HepG2 (cell line): Measurements from ENCODE around the gene MST1. TPM values are rescaled to one million over a fixed set of nuclear protein-coding genes. Genes with fewer than 3 reads are reported as not detected.
A peak's percentile ranks its signal among the peaks of the same experiment; 100 is the strongest.

Experiments
- AHR ChIP-seq: IDR thresholded peaks from 2 replicates; pipeline ENCODE4 v1.6.1; 2018; ENCODE audit warnings: missing genetic modification reagents, missing compliant biosample characterization
- GZF1 ChIP-seq: sonication (generic); formaldehyde crosslinking; IDR thresholded peaks from 2 replicates; pipeline ENCODE4 v1.5.1; 2020; ENCODE audit warnings: mild to moderate bottlenecking, missing genetic modification reagents
- HIVEP1 ChIP-seq: sonication (generic); formaldehyde crosslinking; IDR thresholded peaks from 2 replicates; pipeline ENCODE4 v1.4.0; 2020; ENCODE audit warnings: mild to moderate bottlenecking, missing genetic modification reagents
- KDM2A ChIP-seq: sonication (generic); formaldehyde crosslinking; IDR thresholded peaks from 2 replicates; pipeline ENCODE4 v1.4.0; 2020; ENCODE audit warnings: low read depth, missing genetic modification reagents, borderline replicate concordance
- KLF16 ChIP-seq, 2 experiments: sonication (generic) in 1 of 2; formaldehyde crosslinking in 1 of 2; IDR thresholded peaks; 2 replicates each; pipeline versions ENCODE4 v1.6.1 to v1.8.0; 2016 to 2023; ENCODE audit warnings: missing genetic modification reagents in 2 of 2, missing compliant biosample characterization in 1 of 2
- NCOA1 ChIP-seq: sonication (generic); formaldehyde crosslinking; IDR thresholded peaks from 2 replicates; pipeline ENCODE4 v1.9.0; 2021; ENCODE audit warnings: missing genetic modification reagents
- ONECUT2 ChIP-seq: sonication (generic); formaldehyde crosslinking; IDR thresholded peaks from 2 replicates; pipeline ENCODE4 v1.4.0; 2020; ENCODE audit warnings: missing genetic modification reagents
- RBFOX2 ChIP-seq: fragments of 200-400 bp; formaldehyde crosslinking; IDR thresholded peaks from 2 replicates; pipeline ENCODE4 v1.6.1; 2017; ENCODE audit warnings: low read depth, mild to moderate bottlenecking, low read length
- RFX1 ChIP-seq: fragments of 450-650 bp; IDR thresholded peaks from 2 replicates; pipeline ENCODE4 v1.6.1; 2017
- ZNF224 ChIP-seq: sonication (generic); formaldehyde crosslinking; IDR thresholded peaks from 2 replicates; pipeline ENCODE4 v1.5.0; 2020; ENCODE audit warnings: mild to moderate bottlenecking, missing genetic modification reagents
- ZNF263 ChIP-seq: sonication (generic); formaldehyde crosslinking; IDR thresholded peaks from 2 replicates; pipeline ENCODE4 v1.4.0; 2020; ENCODE audit warnings: missing genetic modification reagents
- ZNF282 ChIP-seq: fragments of 450-650 bp; IDR thresholded peaks from 2 replicates; pipeline ENCODE4 v1.6.1; 2018; ENCODE audit not compliant: partially characterized antibody
- ZNF607 ChIP-seq: sonication (generic); formaldehyde crosslinking; IDR thresholded peaks from 2 replicates; pipeline ENCODE4 v1.5.1; 2020; ENCODE audit warnings: missing genetic modification reagents, mild to moderate bottlenecking, borderline replicate concordance
- ZNF713 ChIP-seq: sonication (generic); formaldehyde crosslinking; IDR thresholded peaks from 2 replicates; pipeline ENCODE4 v1.4.0; 2020; ENCODE audit warnings: mild to moderate bottlenecking, missing genetic modification reagents
- ZNF773 ChIP-seq: sonication (generic); formaldehyde crosslinking; IDR thresholded peaks from 2 replicates; pipeline ENCODE4 v1.4.0; 2020; ENCODE audit warnings: missing genetic modification reagents, borderline replicate concordance
- polyA plus RNA-seq, 8 experiments: library from polyadenylated mRNA; depleted of rRNA in 3 of 8; stranded (reverse) in 7 of 8; unstranded in 1 of 8; fragments of >200 nt; fragmentation: Illumina TruSeq in 4 of 8; extraction: Trizol in 4 of 8; gene quantifications; 2 replicates each; pipeline versions ENCODE4 v1.2.1 to v1.2.3, GENCODE V29; 2011 to 2016; ENCODE audit warnings: low read depth in 4 of 8, missing spikeins in 1 of 8, mixed read lengths in 1 of 8; ENCODE audit not compliant: insufficient read depth in 1 of 8
- total RNA-seq, 5 experiments: library from RNA; depleted of rRNA; stranded (reverse); fragments of >200 nt; fragmentation: Illumina TruSeq; extraction: Trizol; gene quantifications; 2 replicates each; pipeline ENCODE4 v1.2.3, GENCODE V29; 2016; ENCODE audit warnings: low read depth in 1 of 5
- TF ChIP-seq, protein P1 (sequence below): sonication (generic); formaldehyde crosslinking; IDR thresholded peaks from 2 replicates; pipeline ENCODE4 v1.4.0; 2020; ENCODE audit warnings: missing genetic modification reagents
- TF ChIP-seq, protein P2 (sequence below): IDR thresholded peaks from 2 replicates; pipeline ENCODE4 v1.6.1; 2016; ENCODE audit warnings: mild to moderate bottlenecking, missing biosample characterization, missing genetic modification reagents
- TF ChIP-seq, protein P3 (sequence below): sonication (generic); formaldehyde crosslinking; IDR thresholded peaks from 2 replicates; pipeline ENCODE4 v1.4.0; 2020; ENCODE audit warnings: mild to moderate bottlenecking, missing genetic modification reagents

Gene MST1
- total and polyA plus RNA-seq, 2 of the 13 experiments (the other 11 are each of a cell fraction or from before 2014, with no cell fraction given), result 189 to 452 TPM

DNA sequence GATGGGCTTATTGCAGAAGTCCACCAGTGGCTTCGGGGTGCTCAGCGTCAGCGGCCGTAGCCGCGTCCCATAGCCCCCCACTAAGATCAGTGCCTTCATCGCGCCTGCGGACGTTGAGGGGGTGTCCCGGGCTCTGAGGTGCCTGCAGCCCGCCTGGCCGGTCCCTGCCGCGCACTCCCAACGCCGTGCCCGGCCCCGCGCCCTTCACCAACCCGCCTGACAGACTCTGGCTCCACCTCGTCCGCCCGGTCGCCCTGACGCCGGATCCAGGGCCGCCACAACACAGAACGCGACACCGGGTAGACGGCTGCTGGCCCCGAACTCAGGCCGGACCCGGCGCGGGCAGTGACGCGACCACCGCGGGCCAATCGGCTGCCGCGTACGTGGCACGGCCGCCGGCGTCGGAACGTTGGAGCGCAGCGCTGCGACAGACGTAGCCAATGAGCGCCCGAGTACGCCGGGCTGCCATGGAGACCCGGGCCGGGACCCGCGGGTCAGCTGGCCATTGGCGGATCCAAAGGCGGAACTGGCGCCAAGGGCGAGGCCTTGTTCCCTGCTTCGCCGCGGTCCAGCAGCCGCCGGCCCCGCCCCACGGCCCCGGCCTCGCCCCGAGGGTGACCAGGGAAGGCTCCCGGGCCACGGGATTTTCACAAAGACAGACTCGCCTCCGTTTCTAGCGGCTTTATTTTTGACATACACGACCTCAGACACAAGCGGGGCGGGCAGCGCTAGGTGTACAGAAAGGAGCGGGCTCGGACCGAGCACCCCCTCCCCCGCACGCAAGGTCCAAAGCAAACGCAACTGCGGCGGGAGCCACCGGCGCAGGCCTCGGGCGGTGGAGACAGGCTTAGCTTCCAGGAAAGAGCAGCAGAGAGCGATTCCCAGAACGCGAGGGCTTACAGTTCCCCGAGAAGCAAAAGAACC, 34.6 kb upstream of the MST1 start, which contains the start of gene GMPPB (continued):
- TF ChIP-seq, protein P1, sequence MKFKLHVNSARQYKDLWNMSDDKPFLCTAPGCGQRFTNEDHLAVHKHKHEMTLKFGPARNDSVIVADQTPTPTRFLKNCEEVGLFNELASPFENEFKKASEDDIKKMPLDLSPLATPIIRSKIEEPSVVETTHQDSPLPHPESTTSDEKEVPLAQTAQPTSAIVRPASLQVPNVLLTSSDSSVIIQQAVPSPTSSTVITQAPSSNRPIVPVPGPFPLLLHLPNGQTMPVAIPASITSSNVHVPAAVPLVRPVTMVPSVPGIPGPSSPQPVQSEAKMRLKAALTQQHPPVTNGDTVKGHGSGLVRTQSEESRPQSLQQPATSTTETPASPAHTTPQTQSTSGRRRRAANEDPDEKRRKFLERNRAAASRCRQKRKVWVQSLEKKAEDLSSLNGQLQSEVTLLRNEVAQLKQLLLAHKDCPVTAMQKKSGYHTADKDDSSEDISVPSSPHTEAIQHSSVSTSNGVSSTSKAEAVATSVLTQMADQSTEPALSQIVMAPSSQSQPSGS (CRISPR knock-in tag), result peak; percentile 69; the same call in 1 of the 2 replicates
- TF ChIP-seq, protein P2, sequence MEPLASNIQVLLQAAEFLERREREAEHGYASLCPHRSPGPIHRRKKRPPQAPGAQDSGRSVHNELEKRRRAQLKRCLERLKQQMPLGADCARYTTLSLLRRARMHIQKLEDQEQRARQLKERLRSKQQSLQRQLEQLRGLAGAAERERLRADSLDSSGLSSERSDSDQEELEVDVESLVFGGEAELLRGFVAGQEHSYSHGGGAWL (CRISPR knock-in tag), result peak; percentile 72; the same call in 1 of the 2 replicates
- TF ChIP-seq ZNF713 (CRISPR knock-in tag) (peak; percentile 38; the same call in 1 of the 2 replicates), RFX1 (peak; percentile 91), ZNF607 (CRISPR knock-in tag) (peak; percentile 79), ZNF263 (CRISPR knock-in tag) (no peak), GZF1 (CRISPR knock-in tag) (no peak), AHR (CRISPR knock-in tag) (0 out of 2 replicates have a peak, but pooled peaks have one; percentile 17), RBFOX2 (peak; percentile 84), ZNF773 (no peak), NCOA1 (no peak), ZNF224 (CRISPR knock-in tag) (0 out of 2 replicates have a peak, but pooled peaks have one; percentile 85), KDM2A (CRISPR knock-in tag) (peak; percentile 100), ONECUT2 (no peak), HIVEP1 (CRISPR knock-in tag) (peak; percentile 42; the same call in 1 of the 2 replicates), ZNF282 (no peak), KLF16 (CRISPR knock-in tag; IDR thresholded peaks at IDR 0.05) (peak in 1 of 2 experiments; percentile 21; a peak in 1 of 4 replicates)
- TF ChIP-seq, protein P3, sequence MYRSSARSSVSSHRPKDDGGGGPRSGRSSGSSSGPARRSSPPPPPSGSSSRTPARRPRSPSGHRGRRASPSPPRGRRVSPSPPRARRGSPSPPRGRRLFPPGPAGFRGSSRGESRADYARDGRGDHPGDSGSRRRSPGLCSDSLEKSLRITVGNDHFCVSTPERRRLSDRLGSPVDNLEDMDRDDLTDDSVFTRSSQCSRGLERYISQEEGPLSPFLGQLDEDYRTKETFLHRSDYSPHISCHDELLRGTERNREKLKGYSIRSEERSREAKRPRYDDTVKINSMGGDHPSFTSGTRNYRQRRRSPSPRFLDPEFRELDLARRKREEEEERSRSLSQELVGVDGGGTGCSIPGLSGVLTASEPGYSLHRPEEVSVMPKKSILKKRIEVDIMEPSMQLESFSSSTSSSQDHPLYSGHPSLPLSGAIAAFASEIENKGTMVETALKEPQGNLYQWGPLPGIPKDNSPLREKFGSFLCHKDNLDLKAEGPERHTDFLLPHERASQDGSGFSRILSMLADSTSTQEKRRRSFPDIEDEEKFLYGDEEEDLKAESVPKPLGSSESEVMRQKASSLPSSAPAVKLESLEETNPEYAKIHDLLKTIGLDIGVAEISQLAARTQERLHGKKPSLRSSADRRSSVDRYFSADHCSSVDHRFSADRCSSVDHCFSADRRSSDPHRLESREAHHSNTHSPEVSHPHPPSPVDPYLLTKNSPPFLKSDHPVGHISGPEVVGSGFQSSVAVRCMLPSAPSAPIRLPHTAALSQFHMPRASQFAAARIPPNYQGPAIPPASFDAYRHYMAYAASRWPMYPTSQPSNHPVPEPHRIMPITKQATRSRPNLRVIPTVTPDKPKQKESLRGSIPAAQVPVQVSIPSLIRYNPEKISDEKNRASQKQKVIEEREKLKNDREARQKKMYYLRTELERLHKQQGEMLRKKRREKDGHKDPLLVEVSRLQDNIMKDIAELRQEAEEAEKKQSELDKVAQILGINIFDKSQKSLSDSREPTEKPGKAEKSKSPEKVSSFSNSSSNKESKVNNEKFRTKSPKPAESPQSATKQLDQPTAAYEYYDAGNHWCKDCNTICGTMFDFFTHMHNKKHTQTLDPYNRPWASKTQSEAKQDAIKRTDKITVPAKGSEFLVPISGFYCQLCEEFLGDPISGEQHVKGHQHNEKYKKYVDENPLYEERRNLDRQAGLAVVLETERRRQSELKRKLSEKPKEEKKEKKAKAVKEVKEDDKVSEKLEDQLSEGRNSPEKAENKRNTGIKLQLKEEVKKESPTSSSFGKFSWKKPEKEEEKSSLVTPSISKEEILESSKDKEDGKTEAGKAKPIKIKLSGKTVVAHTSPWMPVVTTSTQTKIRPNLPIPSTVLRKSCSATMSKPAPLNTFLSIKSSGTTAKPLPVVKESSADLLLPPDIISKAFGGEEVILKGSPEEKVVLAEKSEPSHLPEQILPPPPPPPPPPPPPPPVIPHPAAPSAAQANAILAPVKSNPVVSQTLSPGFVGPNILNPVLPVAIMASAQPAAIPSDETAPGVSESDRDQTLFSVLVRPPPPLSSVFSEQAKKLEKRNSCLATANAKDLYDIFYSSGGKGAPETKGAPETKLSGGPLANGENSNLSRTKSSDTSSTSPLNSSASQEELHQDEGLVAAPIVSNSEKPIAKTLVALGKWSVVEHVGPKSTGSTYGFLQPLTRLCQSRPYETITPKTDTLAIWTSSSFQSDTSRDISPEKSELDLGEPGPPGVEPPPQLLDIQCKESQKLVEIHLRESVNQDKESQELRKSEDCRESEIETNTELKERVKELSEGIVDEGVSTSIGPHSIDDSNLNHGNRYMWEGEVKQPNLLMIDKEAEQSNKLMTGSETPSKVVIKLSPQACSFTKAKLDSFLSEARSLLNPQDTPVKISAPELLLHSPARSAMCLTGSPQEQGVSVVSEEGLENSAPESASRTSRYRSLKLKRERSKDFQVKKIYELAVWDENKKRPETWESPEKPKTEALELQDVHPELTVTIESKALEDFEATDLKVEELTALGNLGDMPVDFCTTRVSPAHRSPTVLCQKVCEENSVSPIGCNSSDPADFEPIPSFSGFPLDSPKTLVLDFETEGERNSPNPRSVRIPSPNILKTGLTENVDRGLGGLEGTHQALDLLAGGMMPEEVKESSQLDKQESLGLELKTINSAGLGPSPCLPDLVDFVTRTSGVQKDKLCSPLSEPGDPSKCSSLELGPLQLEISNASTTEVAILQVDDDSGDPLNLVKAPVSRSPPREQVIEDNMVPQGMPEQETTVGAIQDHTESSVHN (CRISPR knock-in tag), result no peak; the same call in 1 of the 2 replicates
